ENCODE measurements around the gene HNF1A. TPM values are rescaled to one million over a fixed set of nuclear protein-coding genes. Genes with fewer than 3 reads are reported as not detected.

Gene HNF1A
- total and polyA plus RNA-seq, 9 of the 15 experiments (the other 6 are each of a cell fraction or from before 2014, with no cell fraction given), result not detected

DNA sequence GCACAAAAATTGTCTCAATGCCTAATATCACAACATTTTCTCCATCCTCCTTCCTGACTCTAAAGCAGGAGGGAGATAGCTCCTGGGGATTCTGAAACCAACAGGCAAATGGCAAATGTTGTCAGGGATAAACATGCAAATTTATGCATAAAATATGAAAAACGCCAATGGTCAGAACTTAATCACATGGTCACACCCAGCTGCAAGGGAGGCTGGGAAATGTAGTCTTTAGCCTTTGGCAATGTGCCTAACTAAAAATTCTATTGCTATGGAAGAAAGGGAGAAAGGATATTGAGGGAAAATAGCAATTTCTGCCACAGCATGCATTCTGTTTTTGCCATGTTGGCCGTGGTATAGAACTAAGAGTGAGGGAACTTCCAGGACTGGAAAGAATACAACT lies 72.4 kb downstream of the HNF1A start:
- POLR2A ChIA-PET, result interaction anchor here (0.6 to 0.9 kb wide), 4 partner anchors 42 to 177 kb away, joined by 3 read pairs; no protein-coding TSS in a partner anchor
- Histone ChIP-seq H3K9me1 (ENCODE audit: control insufficient read depth, insufficient read depth, low read length) (no peaks in the 10 kb centered on the region), H3K9ac (ENCODE audit: insufficient read depth in 1 of 2, low read depth in 2 of 2, low read length in 2 of 2) (no peak overlapping the region), H3K4me2 (ENCODE audit: insufficient read depth, low read length) (no peak overlapping the region; the same call in 1 of the 2 replicates), H3K27ac (ENCODE audit: extremely low read depth, low read depth, low read length) (no peak overlapping the region), H3K4me3 (no peak overlapping the region), H3K9me3 (replicated peaks; ENCODE audit: control insufficient read depth, insufficient read depth, low read depth, low read length) (no peaks in the 10 kb centered on the region), H3K79me2 (ENCODE audit: control insufficient read depth, insufficient read depth, low read length) (no peaks in the 10 kb centered on the region), H3K36me3 (ENCODE audit: control insufficient read depth, insufficient read depth, low read length) (no peaks in the 10 kb centered on the region), H3K27me3 (ENCODE audit: control insufficient read depth in 2 of 2, insufficient read depth in 2 of 2, low read length in 2 of 2) (peaks cover 18 to 29% of the 10 kb centered on the region in 2 experiments; a peak in 4 of 5 replicates), H2AFZ (ENCODE audit: low read depth, low read length) (peak overlapping the region; percentile 33; the same call in 1 of the 2 replicates), H4K20me1 (replicated peaks; ENCODE audit: control insufficient read depth, insufficient read depth, low read length) (no peaks in the 10 kb centered on the region), H3K4me1 (replicated peaks in 1 of 2; ENCODE audit: control insufficient read depth in 2 of 2, insufficient read depth in 2 of 2, low read length in 2 of 2) (no peaks in the 10 kb centered on the region; a peak in 2 of 5 replicates)
- BruUV-seq (replicated peaks), result no TSS peak
- DNase-seq (ENCODE audit: extremely low read depth in 1 of 4, low spot score in 3 of 4) (peak in 1 of 4 experiments; percentile 23), FAIRE-seq (peak; percentile 77), ATAC-seq (peak; percentile 69)
- intact Hi-C loops (cut with micrococcal nuclease), result no loop called here
- CTCF ChIA-PET (ENCODE audit: low intra/inter-chr PET ratio), result no interaction called here
- 0% methylated on average over 2 of the region's 2 CpGs for WGBS (ENCODE audit: insufficient coverage, low coverage, missing lambda C conversion rate)
- in situ Hi-C loops (cut with MboI), result no loop called here
- no peak for TF ChIP-seq HMG20A (CRISPR knock-in tag; conservative IDR thresholded peaks at IDR 0.05)
- TF ChIP-seq CREB3L1 (IDR thresholded peaks at IDR 0.05; ENCODE audit: borderline replicate concordance, low read depth), result no peak
- TF ChIP-seq GMEB1 (CRISPR knock-in tag; IDR thresholded peaks at IDR 0.05), result no peak
- peak; percentile 90 for TF ChIP-seq HCFC1 (IDR thresholded peaks at IDR 0.05; ENCODE audit: low read depth, low read length)
- TF ChIP-seq SIX5 (IDR thresholded peaks at IDR 0.05; ENCODE audit: borderline replicate concordance in 1 of 2, insufficient read depth in 1 of 2, low read depth in 1 of 2, low read length in 2 of 2), result peak; percentile 69 to 76
- no peak for TF ChIP-seq JUND (IDR thresholded peaks at IDR 0.05; ENCODE audit: borderline replicate concordance, low read depth, low read length)
- no peak for TF ChIP-seq JUND (tag; IDR thresholded peaks at IDR 0.05; ENCODE audit: borderline replicate concordance, low read depth, low read length)
- TF ChIP-seq, protein P1, sequence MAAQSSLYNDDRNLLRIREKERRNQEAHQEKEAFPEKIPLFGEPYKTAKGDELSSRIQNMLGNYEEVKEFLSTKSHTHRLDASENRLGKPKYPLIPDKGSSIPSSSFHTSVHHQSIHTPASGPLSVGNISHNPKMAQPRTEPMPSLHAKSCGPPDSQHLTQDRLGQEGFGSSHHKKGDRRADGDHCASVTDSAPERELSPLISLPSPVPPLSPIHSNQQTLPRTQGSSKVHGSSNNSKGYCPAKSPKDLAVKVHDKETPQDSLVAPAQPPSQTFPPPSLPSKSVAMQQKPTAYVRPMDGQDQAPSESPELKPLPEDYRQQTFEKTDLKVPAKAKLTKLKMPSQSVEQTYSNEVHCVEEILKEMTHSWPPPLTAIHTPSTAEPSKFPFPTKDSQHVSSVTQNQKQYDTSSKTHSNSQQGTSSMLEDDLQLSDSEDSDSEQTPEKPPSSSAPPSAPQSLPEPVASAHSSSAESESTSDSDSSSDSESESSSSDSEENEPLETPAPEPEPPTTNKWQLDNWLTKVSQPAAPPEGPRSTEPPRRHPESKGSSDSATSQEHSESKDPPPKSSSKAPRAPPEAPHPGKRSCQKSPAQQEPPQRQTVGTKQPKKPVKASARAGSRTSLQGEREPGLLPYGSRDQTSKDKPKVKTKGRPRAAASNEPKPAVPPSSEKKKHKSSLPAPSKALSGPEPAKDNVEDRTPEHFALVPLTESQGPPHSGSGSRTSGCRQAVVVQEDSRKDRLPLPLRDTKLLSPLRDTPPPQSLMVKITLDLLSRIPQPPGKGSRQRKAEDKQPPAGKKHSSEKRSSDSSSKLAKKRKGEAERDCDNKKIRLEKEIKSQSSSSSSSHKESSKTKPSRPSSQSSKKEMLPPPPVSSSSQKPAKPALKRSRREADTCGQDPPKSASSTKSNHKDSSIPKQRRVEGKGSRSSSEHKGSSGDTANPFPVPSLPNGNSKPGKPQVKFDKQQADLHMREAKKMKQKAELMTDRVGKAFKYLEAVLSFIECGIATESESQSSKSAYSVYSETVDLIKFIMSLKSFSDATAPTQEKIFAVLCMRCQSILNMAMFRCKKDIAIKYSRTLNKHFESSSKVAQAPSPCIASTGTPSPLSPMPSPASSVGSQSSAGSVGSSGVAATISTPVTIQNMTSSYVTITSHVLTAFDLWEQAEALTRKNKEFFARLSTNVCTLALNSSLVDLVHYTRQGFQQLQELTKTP (IDR thresholded peaks at IDR 0.05; ENCODE audit: low read depth in 1 of 2, partially characterized antibody in 2 of 2), result peak in 1 of 2 experiments; percentile 52
- TF ChIP-seq, protein P2, sequence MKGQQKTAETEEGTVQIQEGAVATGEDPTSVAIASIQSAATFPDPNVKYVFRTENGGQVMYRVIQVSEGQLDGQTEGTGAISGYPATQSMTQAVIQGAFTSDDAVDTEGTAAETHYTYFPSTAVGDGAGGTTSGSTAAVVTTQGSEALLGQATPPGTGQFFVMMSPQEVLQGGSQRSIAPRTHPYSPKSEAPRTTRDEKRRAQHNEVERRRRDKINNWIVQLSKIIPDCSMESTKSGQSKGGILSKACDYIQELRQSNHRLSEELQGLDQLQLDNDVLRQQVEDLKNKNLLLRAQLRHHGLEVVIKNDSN (CRISPR knock-in tag; IDR thresholded peaks at IDR 0.05), result peak; percentile 84
- no peak for TF ChIP-seq ATF1 (CRISPR knock-in tag; IDR thresholded peaks at IDR 0.05)
- 0 out of 2 replicates have a peak, but pooled peaks have one; percentile 15 for TF ChIP-seq ATF1 (tag; IDR thresholded peaks at IDR 0.05)
- TF ChIP-seq, protein P3, sequence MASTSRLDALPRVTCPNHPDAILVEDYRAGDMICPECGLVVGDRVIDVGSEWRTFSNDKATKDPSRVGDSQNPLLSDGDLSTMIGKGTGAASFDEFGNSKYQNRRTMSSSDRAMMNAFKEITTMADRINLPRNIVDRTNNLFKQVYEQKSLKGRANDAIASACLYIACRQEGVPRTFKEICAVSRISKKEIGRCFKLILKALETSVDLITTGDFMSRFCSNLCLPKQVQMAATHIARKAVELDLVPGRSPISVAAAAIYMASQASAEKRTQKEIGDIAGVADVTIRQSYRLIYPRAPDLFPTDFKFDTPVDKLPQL (IDR thresholded peaks at IDR 0.05; ENCODE audit: extremely low read depth, insufficient read length), result no peak
- TF ChIP-seq ZNF143 (CRISPR knock-in tag; IDR thresholded peaks at IDR 0.05), result peak; percentile 88
- TF ChIP-seq NFIC (IDR thresholded peaks at IDR 0.05), result peak; percentile 93

Data from K562 (cell line).